GM12874 (cell line): ENCODE results near the gene REN.

Source experiments
- TF ChIP-seq, protein P1 (sequence below): IDR thresholded peaks from 2 replicates; pipeline ENCODE4 v1.5.1; 2011; ENCODE audit warnings: low read depth, mild to moderate bottlenecking, control low read depth, low read length, moderate library complexity; ENCODE audit not compliant: insufficient read depth

The REN gene

DNA sequence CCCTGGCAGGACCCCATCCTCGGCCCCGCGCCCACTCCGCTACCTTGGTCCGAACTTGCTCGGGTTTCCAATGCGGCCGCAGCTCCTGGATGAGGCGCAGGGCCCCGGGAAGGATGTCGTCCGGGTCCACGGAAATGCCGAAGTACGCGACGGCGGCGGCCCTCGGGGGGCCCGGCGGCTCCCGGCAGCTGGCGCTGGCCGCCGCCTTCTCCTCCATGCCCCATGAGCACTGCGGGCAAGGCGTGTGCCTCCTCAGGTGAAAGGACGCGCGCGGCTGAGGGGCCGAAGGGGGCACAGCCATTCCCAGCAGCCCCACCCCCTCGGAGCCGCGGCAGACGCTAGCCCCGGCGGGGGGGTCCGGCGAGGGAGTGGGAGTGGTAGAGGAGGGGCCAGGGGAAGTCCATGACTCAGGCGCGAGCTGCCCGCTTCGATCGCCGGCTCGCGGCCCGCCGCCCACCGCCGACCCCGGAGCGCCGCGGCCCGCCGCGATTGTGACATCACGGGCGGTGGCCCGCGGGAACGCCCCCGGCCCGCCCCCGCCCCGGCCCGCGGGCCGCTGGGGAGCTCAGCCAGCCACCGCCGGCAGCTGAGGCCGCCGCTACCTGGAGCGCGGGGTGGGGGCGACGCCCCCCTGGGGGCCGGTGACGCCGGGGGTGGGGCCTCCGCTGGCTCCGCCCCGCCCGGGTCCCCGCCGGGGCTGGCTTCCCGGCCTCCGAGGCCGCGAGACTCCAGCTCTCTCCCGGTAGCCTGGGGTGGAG is 14.4 kb downstream of the REN start, which contains the start of gene ETNK2:
Gene ETNK2 (minus strand): TSS at position 493 of the 758 bp plus-strand sequence. CDS start 192 bp downstream, at position 301.
- TF ChIP-seq, protein P1, sequence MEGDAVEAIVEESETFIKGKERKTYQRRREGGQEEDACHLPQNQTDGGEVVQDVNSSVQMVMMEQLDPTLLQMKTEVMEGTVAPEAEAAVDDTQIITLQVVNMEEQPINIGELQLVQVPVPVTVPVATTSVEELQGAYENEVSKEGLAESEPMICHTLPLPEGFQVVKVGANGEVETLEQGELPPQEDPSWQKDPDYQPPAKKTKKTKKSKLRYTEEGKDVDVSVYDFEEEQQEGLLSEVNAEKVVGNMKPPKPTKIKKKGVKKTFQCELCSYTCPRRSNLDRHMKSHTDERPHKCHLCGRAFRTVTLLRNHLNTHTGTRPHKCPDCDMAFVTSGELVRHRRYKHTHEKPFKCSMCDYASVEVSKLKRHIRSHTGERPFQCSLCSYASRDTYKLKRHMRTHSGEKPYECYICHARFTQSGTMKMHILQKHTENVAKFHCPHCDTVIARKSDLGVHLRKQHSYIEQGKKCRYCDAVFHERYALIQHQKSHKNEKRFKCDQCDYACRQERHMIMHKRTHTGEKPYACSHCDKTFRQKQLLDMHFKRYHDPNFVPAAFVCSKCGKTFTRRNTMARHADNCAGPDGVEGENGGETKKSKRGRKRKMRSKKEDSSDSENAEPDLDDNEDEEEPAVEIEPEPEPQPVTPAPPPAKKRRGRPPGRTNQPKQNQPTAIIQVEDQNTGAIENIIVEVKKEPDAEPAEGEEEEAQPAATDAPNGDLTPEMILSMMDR: no peak

DNA sequence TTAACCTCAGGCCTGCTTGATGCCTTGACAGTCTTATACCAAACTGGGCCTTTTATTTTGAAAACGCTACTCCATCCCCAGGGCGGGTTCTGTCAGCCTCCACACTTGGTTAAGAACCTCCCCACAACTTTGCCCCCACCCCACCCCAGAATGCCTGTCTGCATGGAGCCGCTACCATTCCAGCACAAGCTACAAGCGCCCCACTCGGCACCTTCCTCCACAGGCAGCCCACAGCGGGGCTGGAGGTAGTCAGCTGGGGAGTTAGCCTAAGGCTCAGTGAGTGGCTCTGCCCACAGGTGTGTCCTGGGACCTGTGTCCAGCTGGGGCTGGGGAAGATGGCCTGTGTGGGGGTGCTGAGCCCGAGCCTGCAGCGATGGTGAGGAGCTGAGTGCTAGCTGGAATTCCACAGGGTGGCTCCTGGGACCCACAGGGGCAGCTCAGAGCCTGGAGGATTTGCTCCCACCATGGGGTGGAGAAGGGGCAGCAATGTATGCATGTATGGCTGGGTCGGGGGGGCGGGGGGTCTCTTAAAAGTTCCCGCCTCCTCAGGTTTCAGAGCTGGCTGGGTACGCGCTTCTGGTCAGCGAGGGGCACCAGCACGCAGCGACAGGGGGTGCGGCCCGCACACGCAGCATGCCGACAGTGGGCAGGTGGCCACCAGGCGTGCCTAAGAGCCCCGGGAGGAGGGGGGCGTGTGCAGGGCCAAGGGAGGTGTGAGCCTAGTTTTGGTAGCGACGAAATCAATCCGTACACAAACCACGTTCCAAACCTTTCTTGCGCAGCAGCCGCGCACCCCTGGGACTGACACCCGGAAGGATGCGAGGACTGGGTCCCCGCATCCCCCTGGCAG is 15.2 kb downstream of the REN start:
- TF ChIP-seq, protein P1: no peak

DNA sequence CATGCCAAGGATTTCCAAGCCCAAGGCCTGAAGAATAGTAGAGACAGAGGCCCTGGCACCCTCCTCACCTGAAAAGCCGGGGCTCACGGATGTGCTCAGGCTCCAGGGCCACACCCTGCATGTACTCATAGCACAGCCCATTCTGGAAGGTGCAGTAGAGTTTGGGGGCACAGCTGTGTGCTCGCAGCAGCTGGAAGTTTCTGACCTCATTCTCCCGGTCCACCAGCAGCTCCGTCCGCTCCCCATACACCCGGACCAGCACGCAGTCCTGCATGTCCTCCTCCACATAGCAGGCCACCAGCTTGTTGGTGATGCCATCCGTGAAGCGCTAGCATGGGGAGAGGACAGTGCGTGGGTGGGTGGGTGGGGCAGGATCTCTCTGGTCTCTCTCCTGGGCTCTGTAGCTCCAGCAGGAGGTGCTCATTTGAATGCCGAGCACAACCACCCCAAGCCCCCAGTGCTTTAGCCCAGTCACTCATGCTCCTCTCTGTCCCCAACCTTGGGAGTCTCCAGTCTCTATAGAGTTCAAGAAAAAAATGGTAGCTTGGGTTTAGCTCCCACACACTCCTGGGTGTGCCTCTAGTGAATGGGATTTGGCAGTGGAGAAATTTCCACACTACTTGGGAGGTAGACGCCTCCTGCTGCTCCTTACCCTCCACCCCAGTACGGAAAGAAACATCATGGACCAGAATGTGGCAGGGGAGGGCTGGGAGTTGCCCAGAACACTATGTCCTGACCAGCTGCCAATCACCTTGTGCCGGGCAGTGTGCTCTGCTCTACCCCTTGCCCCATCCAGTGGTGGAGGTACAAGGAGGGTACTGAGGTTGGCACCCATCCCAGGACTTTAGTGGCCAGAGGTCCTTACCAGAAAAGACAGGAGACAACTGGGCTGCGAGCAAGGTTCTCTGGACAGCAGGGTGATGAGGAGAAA is 16.2 kb downstream of the REN start:
- TF ChIP-seq, protein P1: no peak

DNA sequence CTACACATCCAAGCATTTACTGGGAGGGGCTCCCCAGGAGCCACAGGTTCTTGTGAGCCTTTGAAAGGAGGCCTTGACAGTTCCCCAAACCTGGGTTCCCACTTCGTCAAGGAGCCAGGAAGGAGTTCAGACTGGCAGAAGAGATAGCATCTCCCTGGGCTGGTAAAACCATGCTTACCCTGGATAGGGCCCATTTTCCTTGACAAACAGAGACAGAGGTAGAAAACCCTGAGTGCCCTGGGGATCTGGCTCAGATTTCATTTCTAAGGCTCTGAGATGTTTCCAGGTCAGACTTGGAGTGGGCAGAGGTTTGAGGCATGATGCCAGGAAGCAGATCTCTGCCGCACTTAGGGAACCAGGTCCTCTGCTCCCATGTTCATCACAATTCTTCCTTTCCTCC is 17.0 kb downstream of the REN start:
- TF ChIP-seq, protein P1: no peak

DNA sequence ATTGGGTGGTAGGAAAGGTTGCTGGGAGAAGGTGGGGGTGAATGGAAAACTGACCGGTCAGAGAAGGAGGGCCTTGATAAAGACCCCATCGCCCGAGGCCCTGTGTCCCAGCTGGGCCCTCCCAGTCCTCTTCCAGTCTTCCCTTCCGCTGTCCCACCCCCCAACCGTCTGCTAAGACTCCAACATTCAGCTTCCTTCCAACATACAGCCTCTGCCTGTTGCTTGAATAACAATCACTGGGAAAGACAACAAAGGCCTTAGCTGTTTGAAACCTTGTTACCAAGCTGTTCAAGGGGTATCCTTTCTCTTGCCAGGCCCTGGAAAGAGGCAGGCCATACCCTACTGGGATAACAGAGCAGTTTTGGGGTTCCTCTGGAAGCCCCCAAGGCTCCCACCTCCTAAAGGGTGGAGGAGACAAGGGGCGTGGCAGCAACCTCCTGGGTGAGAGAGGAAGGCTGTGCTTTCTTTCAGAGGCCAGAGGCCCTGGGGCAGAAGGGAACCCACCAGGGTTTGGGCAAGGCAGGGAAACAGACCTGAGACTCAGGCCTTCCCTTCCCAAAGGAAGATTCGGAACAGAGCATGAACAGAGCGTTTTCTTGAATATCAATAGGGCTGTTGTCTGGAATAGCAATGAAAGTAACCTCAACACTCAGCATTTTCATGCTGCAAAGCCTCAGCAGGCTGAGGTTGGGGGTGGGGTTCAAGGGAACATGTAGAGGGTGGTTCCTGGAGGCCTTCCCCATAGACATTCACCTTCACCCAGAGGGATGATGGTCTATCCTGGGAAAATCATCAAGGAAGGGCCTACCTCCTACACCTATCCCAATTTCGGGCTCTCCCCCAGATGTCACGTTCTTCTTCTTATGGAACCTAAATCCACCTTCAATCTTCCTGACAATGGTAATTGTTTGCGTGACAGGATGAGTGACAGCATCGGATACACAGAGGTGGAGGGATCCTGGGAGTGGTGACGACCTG is 18.4 kb downstream of the REN start:
- TF ChIP-seq, protein P1: no peak

DNA sequence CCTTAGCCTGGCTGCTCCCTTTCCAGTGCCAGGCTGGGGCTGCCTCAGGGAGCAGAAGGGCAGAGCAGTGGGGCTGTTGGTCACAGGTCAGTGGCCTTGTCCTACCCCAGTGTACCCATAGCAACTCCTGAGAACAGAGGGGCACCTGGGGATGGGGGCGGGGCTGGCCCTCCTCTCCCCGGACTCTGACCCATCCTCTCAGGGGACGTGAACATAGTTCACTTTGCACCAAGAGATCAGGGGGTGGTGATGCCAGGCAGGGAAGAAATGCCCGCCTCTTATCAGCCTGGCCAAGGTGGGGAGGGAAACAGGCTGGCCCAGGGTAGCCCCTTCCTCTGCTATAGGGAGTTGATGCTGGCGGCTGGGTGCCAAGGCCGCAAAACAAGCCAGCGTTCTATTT is 19.2 kb downstream of the REN start:
- TF ChIP-seq, protein P1: no peak
